Tibial artery (tissue), 4 donors: Measurements from ENCODE around the gene ERMAP.
"Not testable (repeated sequence)": the region's sequence is repeated elsewhere in the genome, so short reads cannot be mapped to it uniquely, and the experiment has no call there.

ENCODE experiments used
- DNase-seq, 2 donors: peaks; one replicate each; pipeline ENCODE4 v3.0.0-alpha.2; 2019
- H3K27ac ChIP-seq, 2 donors: fragments of 200-600 bp; sonication (generic) in 1 of 2; 1 replicate in 1 of 2; 2 replicates in 1 of 2; pipeline ENCODE4 v1.5.1; 2018 to 2019; ENCODE audit warnings: mild to moderate bottlenecking in 1 of 2
- H3K27me3 ChIP-seq, 2 donors: fragments of 200-600 bp; sonication (generic) in 1 of 2; one replicate each; pipeline versions ENCODE4 v1.5.1 to v1.6.0; 2016 to 2019
- H3K36me3 ChIP-seq, 3 donors: fragments of 200-600 bp; sonication (generic) in 2 of 3; one replicate each; pipeline ENCODE4 v1.5.1; 2016 to 2019; ENCODE audit warnings: mild to moderate bottlenecking in 2 of 3
- H3K4me1 ChIP-seq, 4 donors: fragments of 200-600 bp; sonication (generic) in 2 of 4; 1 replicate in 3 of 4; 2 replicates in 1 of 4; pipeline ENCODE4 v1.5.1; 2016 to 2019
- H3K4me3 ChIP-seq, 2 donors: fragments of 200-600 bp; sonication (generic) in 1 of 2; 1 replicate in 1 of 2; 2 replicates in 1 of 2; pipeline ENCODE4 v1.5.1; 2018 to 2019; ENCODE audit warnings: mild to moderate bottlenecking in 2 of 2
- H3K9me3 ChIP-seq, 3 donors: fragments of 200-600 bp; sonication (generic) in 1 of 3; one replicate each; pipeline ENCODE4 v1.5.1; 2016 to 2019
- CTCF ChIP-seq, 2 experiments: fragments of 200-600 bp in 1 of 2; fragments of 450-650 bp in 1 of 2; IDR thresholded peaks; one replicate each; pipeline ENCODE4 v1.5.1; 2017 to 2019; ENCODE audit warnings: antibody characterized with exemption in 2 of 2, mild to moderate bottlenecking in 1 of 2, moderate library complexity in 1 of 2
- intact Hi-C: fragments of 100-400 bp; cut with DNase I; formaldehyde crosslinking; loops from one replicate; pipeline ENCODE4 v1.15.0; 2023; ENCODE audit warnings: low total_unique reads

The ERMAP gene

GRCh38 chr1:42807056-42807668, 9.8 kb upstream of the ERMAP start:
- H3K27ac ChIP-seq = no peak overlapping the region
- H3K4me3 ChIP-seq = no peak overlapping the region
- intact Hi-C loops = no loop called here
- no peak for TF ChIP-seq CTCF (IDR thresholded peaks at IDR 0.05)
- no peaks in the 10 kb centered on the region for H3K4me1 ChIP-seq
- H3K9me3 ChIP-seq = no peaks in the 10 kb centered on the region
- no peak for DNase-seq
- H3K27me3 ChIP-seq = no peaks in the 10 kb centered on the region
- H3K36me3 ChIP-seq = peaks cover 13 to 38% (median 22%) of the 10 kb centered on the region in 3 donors

- not testable (repeated sequence) for DNase-seq, H3K4me3 ChIP-seq, H3K27me3 ChIP-seq, H3K27ac ChIP-seq, H3K9me3 ChIP-seq
- Histone ChIP-seq H3K36me3 (peaks cover 0 to 12% (median 4%) of the 10 kb centered on the region in 3 donors), H3K4me1 (peaks cover 0 to 20% (median 13%) of the 10 kb centered on the region in 4 donors)
- intact Hi-C loops = loop anchor here (5.0 kb wide), 1 partner anchor 48 kb away; the partner anchor contains the start of genes C1orf50 and P3H1
These were observed 2.1 kb upstream of the ERMAP start for GRCh38 chr1:42814815-42815214.

- Histone ChIP-seq H3K27me3 (no peaks in the 10 kb centered on the region), H3K36me3 (peaks cover 0 to 5% (median 2%) of the 10 kb centered on the region in 3 donors), H3K27ac (peak overlapping the region; percentile 87 to 91), H3K4me3 (peak overlapping the region; percentile 62 to 66), H3K9me3 (no peaks in the 10 kb centered on the region), H3K4me1 (peaks cover 0 to 20% (median 13%) of the 10 kb centered on the region in 4 donors)
- no peak for TF ChIP-seq CTCF (IDR thresholded peaks at IDR 0.05)
- DNase-seq = no peak
- intact Hi-C loops = loop anchor here (2.0 to 5.0 kb wide), 2 partner anchors 49 to 133 kb away; partner anchors contain the start of genes C1orf50, P3H1 and YBX1
These were observed 859 bp upstream of the ERMAP start for GRCh38 chr1:42815941-42816584.

- Histone ChIP-seq H3K36me3 (no peaks in the 10 kb centered on the region), H3K4me3 (peak overlapping the region; percentile 62 to 66), H3K27ac (peak overlapping the region; percentile 87 to 91), H3K4me1 (peaks cover 0 to 23% (median 13%) of the 10 kb centered on the region in 4 donors), H3K27me3 (no peaks in the 10 kb centered on the region), H3K9me3 (no peaks in the 10 kb centered on the region)
- DNase-seq = no peak
- intact Hi-C loops = loop anchor here (2.0 to 5.0 kb wide), 2 partner anchors 50 to 135 kb away; partner anchors contain the start of genes C1orf50, P3H1 and YBX1
- no peak for TF ChIP-seq CTCF (IDR thresholded peaks at IDR 0.05)
These were observed 482 bp downstream of the ERMAP start for GRCh38 chr1:42817440-42817767.

GRCh38 chr1:42817976-42818375, 1.1 kb downstream of the ERMAP start:
- H3K4me1 ChIP-seq = peaks cover 0 to 23% (median 13%) of the 10 kb centered on the region in 4 donors
- no peaks in the 10 kb centered on the region for H3K27me3 ChIP-seq
- H3K36me3 ChIP-seq = no peaks in the 10 kb centered on the region
- no peaks in the 10 kb centered on the region for H3K9me3 ChIP-seq
- DNase-seq = no peak
- H3K4me3 ChIP-seq = peak overlapping the region in 1 of 2 donors; percentile 62
- intact Hi-C loops = loop anchor here (2.0 to 5.0 kb wide), 2 partner anchors 51 to 135 kb away; partner anchors contain the start of genes C1orf50, P3H1 and YBX1
- peak overlapping the region in 1 of 2 donors; percentile 87 for H3K27ac ChIP-seq
- TF ChIP-seq CTCF (IDR thresholded peaks at IDR 0.05) = no peak

- intact Hi-C loops = no loop called here
- Histone ChIP-seq H3K36me3 (no peaks in the 10 kb centered on the region), H3K27me3 (no peaks in the 10 kb centered on the region), H3K9me3 (no peaks in the 10 kb centered on the region), H3K4me3 (no peak overlapping the region), H3K4me1 (peaks cover 0 to 17% (median 10%) of the 10 kb centered on the region in 4 donors), H3K27ac (no peak overlapping the region)
- no peak for TF ChIP-seq CTCF (IDR thresholded peaks at IDR 0.05)
- DNase-seq = no peak
These were observed 3.9 kb downstream of the ERMAP start for GRCh38 chr1:42820813-42821212.
